DND-41 (cell line): ENCODE results near the gene KIF3B.

Experiments
- EZH2 ChIP-seq: IDR thresholded peaks from 3 replicates; pipeline ENCODE4 v1.6.1; 2012; ENCODE audit warnings: borderline replicate concordance, low read depth, mild to moderate bottlenecking, moderate library complexity, low read length, inconsistent platforms; ENCODE audit not compliant: severe bottlenecking
- TF ChIP-seq, protein P1 (sequence below): IDR thresholded peaks from 2 replicates; pipeline ENCODE4 v1.5.1; 2012; ENCODE audit warnings: borderline replicate concordance, low read length, moderate library complexity, mild to moderate bottlenecking; ENCODE audit not compliant: poor library complexity, severe bottlenecking; ENCODE audit errors: extremely low read depth

DNA sequence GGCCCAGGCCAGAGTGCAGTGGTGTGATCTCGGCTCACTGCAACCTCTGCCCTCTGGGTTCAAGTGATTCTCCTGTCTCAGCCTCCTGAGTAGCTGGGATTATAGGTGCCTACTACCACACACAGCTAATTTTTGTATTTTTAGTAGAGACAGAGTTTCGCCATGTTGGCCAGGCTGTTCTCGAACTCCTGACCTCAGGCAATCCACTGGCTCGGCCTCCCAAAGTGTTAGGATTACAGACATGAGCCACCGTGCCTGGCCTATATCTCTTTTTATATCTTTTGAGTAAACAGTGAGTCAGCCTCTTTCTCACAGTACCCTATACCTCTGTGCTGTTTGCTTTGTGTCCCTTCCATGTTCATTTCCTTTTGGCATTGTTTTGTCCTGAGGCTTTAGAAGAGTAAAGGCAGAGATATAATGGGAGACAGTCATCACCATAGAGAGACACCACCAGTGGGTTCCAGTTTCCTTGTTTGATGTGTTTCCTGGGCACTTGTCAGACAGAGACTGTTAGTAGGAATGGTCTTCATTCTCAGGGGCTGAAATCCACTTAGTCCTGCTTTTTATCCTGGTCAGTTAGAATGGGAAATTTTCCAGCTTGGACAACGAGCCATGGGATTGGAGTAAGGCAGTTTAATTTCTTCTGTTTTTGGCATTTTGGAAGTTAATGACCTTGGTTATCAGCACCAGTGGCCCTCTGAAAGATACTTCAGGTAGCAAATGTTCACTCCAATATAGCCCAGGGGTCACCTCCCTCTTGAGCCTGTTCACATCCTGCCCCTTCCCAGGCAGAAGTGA lies 48.5 kb downstream of the KIF3B start:
- TF ChIP-seq, protein P1, sequence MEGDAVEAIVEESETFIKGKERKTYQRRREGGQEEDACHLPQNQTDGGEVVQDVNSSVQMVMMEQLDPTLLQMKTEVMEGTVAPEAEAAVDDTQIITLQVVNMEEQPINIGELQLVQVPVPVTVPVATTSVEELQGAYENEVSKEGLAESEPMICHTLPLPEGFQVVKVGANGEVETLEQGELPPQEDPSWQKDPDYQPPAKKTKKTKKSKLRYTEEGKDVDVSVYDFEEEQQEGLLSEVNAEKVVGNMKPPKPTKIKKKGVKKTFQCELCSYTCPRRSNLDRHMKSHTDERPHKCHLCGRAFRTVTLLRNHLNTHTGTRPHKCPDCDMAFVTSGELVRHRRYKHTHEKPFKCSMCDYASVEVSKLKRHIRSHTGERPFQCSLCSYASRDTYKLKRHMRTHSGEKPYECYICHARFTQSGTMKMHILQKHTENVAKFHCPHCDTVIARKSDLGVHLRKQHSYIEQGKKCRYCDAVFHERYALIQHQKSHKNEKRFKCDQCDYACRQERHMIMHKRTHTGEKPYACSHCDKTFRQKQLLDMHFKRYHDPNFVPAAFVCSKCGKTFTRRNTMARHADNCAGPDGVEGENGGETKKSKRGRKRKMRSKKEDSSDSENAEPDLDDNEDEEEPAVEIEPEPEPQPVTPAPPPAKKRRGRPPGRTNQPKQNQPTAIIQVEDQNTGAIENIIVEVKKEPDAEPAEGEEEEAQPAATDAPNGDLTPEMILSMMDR: no peak
- no peak for TF ChIP-seq EZH2
